HL-60 (cell line): Measurements from ENCODE around the gene ALKBH8.

Experiments
- DNase-seq, 2 experiments: peaks; one replicate each; pipeline ENCODE4 v3.0.0-alpha.2; 2010 to 2020; ENCODE audit warnings: low read depth in 1 of 2, low spot score in 1 of 2
- H3K27ac ChIP-seq: fragments of 250-450 bp; sonication (Bioruptor Pico); replicated peaks from 2 replicates; pipeline ENCODE4 v1.5.1; 2020; ENCODE audit warnings: mild to moderate bottlenecking, moderate library complexity
- H3K27me3 ChIP-seq: fragments of 250-450 bp; sonication (Bioruptor Pico); 2 replicates; pipeline ENCODE4 v1.5.1; 2021; ENCODE audit warnings: mild to moderate bottlenecking, moderate library complexity; ENCODE audit not compliant: insufficient read depth, poor library complexity, severe bottlenecking
- H3K4me3 ChIP-seq: replicated peaks from 2 replicates; pipeline ENCODE4 v1.5.1; 2011; ENCODE audit warnings: mild to moderate bottlenecking, control low read depth, low read length; ENCODE audit not compliant: insufficient read depth
- GABPA ChIP-seq: IDR thresholded peaks from 2 replicates; pipeline ENCODE4 v1.6.1; 2012; ENCODE audit warnings: low read depth
- POLR2AphosphoS5 ChIP-seq: IDR thresholded peaks from 2 replicates; pipeline ENCODE4 v1.6.1; 2012; ENCODE audit warnings: low read depth
- SPI1 ChIP-seq: IDR thresholded peaks from 2 replicates; pipeline ENCODE4 v1.6.1; 2012; ENCODE audit warnings: low read depth, mild to moderate bottlenecking, borderline replicate concordance
- TF ChIP-seq, protein P1 (sequence below): IDR thresholded peaks from one replicate; pipeline ENCODE4 v1.5.1; 2011; ENCODE audit warnings: low read length, control low read depth, inconsistent platforms; ENCODE audit not compliant: insufficient read depth
- TF ChIP-seq, protein P2 (sequence below): IDR thresholded peaks from 2 replicates; pipeline ENCODE4 v1.6.1; 2012; ENCODE audit warnings: low read depth; ENCODE audit not compliant: insufficient replicate concordance

Gene ALKBH8

DNA sequence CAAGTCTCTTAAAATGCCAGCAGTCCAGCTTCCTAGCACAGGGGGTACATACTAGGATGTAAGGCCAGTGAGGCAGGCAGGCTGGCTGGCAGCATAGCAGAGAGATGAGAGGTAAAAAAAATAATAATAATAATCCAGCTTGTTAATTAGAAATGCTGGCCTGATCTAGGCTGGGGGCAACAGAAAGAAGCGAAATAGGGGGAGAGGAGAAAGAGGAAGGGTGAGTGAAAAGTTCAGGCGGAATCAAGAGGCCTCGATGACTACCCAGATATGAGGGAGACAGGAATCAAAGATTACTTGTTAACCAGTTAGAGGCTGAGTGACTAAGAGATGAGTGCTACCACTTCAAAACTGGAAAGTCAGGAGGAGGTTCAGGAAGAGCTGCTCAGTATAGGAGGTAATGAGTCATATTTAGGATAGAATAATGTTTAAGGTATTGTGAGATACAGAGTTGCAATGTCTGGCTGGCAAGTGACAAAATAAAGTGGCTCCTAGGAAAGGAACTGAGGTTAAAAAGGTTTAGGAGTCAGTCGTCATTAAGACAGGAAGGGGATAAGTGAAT is 2.8 kb downstream of the ALKBH8 start:
- H3K27ac ChIP-seq, result no peak overlapping the region
- no peak for DNase-seq
- TF ChIP-seq POLR2AphosphoS5 (no peak), GABPA (no peak), SPI1 (no peak)
- TF ChIP-seq, protein P1, sequence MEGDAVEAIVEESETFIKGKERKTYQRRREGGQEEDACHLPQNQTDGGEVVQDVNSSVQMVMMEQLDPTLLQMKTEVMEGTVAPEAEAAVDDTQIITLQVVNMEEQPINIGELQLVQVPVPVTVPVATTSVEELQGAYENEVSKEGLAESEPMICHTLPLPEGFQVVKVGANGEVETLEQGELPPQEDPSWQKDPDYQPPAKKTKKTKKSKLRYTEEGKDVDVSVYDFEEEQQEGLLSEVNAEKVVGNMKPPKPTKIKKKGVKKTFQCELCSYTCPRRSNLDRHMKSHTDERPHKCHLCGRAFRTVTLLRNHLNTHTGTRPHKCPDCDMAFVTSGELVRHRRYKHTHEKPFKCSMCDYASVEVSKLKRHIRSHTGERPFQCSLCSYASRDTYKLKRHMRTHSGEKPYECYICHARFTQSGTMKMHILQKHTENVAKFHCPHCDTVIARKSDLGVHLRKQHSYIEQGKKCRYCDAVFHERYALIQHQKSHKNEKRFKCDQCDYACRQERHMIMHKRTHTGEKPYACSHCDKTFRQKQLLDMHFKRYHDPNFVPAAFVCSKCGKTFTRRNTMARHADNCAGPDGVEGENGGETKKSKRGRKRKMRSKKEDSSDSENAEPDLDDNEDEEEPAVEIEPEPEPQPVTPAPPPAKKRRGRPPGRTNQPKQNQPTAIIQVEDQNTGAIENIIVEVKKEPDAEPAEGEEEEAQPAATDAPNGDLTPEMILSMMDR, result no peak
- TF ChIP-seq, protein P2, sequence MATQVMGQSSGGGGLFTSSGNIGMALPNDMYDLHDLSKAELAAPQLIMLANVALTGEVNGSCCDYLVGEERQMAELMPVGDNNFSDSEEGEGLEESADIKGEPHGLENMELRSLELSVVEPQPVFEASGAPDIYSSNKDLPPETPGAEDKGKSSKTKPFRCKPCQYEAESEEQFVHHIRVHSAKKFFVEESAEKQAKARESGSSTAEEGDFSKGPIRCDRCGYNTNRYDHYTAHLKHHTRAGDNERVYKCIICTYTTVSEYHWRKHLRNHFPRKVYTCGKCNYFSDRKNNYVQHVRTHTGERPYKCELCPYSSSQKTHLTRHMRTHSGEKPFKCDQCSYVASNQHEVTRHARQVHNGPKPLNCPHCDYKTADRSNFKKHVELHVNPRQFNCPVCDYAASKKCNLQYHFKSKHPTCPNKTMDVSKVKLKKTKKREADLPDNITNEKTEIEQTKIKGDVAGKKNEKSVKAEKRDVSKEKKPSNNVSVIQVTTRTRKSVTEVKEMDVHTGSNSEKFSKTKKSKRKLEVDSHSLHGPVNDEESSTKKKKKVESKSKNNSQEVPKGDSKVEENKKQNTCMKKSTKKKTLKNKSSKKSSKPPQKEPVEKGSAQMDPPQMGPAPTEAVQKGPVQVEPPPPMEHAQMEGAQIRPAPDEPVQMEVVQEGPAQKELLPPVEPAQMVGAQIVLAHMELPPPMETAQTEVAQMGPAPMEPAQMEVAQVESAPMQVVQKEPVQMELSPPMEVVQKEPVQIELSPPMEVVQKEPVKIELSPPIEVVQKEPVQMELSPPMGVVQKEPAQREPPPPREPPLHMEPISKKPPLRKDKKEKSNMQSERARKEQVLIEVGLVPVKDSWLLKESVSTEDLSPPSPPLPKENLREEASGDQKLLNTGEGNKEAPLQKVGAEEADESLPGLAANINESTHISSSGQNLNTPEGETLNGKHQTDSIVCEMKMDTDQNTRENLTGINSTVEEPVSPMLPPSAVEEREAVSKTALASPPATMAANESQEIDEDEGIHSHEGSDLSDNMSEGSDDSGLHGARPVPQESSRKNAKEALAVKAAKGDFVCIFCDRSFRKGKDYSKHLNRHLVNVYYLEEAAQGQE, result no peak
- no peak overlapping the region for H3K4me3 ChIP-seq
- no peaks in the 10 kb centered on the region for H3K27me3 ChIP-seq

DNA sequence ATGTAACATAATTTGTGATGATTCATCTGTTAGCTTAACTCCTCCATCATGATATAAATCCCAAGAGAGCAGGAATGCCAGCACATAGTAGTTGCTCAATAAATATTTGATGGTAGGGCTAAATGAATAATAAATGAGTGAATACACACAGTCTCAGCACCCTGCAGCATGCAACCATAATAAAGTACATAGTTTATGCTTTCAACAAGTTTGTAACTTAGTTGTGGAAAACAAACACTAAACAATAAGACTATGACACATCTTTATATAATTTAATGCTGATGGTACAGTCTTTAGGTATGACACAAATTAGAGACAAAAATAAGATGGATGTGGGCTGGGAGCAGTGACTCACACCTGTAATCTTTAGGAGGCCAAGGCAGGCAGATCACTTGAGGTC is 3.8 kb downstream of the ALKBH8 start:
- H3K4me3 ChIP-seq, result no peak overlapping the region
- no peak overlapping the region for H3K27ac ChIP-seq
- no peak for DNase-seq
- TF ChIP-seq, protein P2, result no peak
- no peak for TF ChIP-seq GABPA
- no peak for TF ChIP-seq SPI1
- H3K27me3 ChIP-seq, result no peaks in the 10 kb centered on the region

DNA sequence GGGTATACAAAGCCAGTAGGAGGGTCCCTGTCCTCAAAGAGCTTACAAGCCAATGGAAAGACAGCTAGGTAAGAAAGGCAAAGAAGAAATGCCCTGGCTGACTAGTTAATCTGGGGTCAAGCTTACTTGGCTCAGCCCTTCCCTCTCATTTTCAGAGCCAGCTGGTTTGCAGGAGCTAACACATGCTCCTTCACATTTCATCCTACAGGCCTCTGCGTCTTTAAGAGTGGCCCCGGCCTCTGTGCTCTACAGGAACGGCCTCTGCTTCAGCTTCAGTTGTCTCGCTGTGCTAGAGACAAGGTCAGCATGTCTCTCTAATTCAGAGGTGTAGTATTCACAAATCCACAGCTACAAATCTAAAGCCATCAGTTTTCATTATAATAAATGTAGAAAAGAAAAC is 15.2 kb downstream of the ALKBH8 start:
- no peak for DNase-seq
- H3K27ac ChIP-seq, result no peak overlapping the region

More for the DNA sequence above, 15.2 kb downstream of the ALKBH8 start:
- TF ChIP-seq, protein P1, result no peak
- TF ChIP-seq POLR2AphosphoS5 (no peak), SPI1 (no peak), GABPA (no peak)
- TF ChIP-seq, protein P2, result no peak
- Histone ChIP-seq H3K27me3 (no peaks in the 10 kb centered on the region), H3K4me3 (no peak overlapping the region)
